ENCODE measurements around the gene FYN.
"Not testable (repeated sequence)": the region's sequence is repeated elsewhere in the genome, so short reads cannot be mapped to it uniquely, and the experiment has no call there.

The FYN gene

GRCh38 chr6:111838749-111839484 lies 34.3 kb downstream of the FYN start:
- in situ Hi-C loops (cut with MboI; ENCODE audit: low pct_unique_long_range_greater_than_20kb, low sequenced_read_pairs), result no loop called here
- DNase-seq, result no peak

DNA sequence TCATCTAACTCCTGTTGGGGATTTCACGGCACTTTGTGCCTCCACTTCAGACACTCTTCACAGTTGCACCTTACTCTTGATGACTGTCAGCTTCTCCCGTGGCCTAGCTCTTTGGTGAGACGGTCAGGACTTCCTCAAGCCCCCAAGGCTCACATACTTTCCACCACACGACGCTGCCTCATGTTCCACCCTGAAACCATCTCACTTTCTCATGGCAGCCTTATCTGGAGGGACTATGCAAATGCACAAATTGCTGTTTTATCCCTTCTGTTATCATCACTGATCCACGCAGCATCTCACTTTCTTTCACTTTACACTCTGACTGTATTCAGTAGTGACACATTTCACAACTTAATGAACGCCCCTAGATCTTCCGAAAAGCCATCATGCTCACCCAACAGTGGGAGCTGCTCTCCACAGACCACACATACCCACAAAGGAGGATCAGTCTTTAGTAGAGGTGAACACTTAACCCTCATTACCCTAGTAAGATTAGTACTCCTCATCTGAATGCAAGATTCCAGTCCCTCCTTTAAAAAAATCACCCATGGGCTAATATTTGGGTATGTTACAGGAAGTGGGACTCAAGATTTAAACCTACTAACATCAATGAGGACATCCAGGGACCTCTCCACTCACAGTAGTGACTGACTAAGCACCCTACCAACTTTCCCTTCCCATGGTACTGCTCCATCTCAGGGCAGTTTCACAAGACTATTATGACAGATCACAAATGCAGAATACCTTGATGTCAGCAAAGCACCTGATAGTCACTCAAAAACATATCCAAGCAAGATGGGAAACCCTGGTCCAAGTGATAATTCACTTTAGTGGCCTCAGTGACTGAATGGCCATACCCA lies 35.4 kb downstream of the FYN start:
- in situ Hi-C loops (cut with MboI; ENCODE audit: low pct_unique_long_range_greater_than_20kb, low sequenced_read_pairs), result no loop called here
- DNase-seq, result no peak

- in situ Hi-C loops (cut with MboI; ENCODE audit: low pct_unique_long_range_greater_than_20kb, low sequenced_read_pairs), result no loop called here
Observed at GRCh38 chr6:111837007-111837406, 36.2 kb downstream of the FYN start.

GRCh38 chr6:111835807-111836206 lies 37.4 kb downstream of the FYN start:
- DNase-seq, result no peak
- in situ Hi-C loops (cut with MboI; ENCODE audit: low pct_unique_long_range_greater_than_20kb, low sequenced_read_pairs), result no loop called here

More at GRCh38 chr6:111837007-111837406, 36.2 kb downstream of the FYN start:
- DNase-seq, result no peak

- in situ Hi-C loops (cut with MboI; ENCODE audit: low pct_unique_long_range_greater_than_20kb, low sequenced_read_pairs); DNase-seq: not testable (repeated sequence)
Observed at GRCh38 chr6:111835398-111835797, 37.9 kb downstream of the FYN start.

GRCh38 chr6:111834356-111834755 lies 38.9 kb downstream of the FYN start:
- in situ Hi-C loops (cut with MboI; ENCODE audit: low pct_unique_long_range_greater_than_20kb, low sequenced_read_pairs), result no loop called here
- DNase-seq, result no peak

GRCh38 chr6:111832833-111833418 lies 40.3 kb downstream of the FYN start:
- no peak for DNase-seq
- in situ Hi-C loops (cut with MboI; ENCODE audit: low pct_unique_long_range_greater_than_20kb, low sequenced_read_pairs), result no loop called here

- in situ Hi-C loops (cut with MboI; ENCODE audit: low pct_unique_long_range_greater_than_20kb, low sequenced_read_pairs), result no loop called here
- no peak for DNase-seq
Observed at GRCh38 chr6:111831408-111831807, 41.8 kb downstream of the FYN start.

DNA sequence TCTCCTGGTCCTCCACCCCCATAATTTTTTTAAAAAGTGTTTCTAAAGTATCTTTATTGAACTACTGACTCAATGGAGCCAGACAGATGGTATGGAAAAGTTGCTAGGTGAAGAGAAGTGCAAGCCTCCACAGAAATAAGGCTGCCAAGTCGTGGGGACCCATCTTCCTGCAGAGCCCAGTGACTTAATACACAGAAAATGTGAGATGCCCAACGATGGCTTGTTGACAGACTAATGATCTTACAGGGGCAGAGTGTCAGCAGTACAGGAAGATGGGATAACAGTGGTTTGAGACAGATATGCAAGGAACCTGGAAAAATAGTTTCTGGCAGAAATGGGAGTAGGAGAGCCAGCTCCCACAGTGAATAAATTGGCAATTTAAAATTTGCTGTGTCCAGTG lies 43.3 kb downstream of the FYN start:
- DNase-seq, result no peak
- in situ Hi-C loops (cut with MboI; ENCODE audit: low pct_unique_long_range_greater_than_20kb, low sequenced_read_pairs), result no loop called here

GRCh38 chr6:111829581-111829980 lies 43.7 kb downstream of the FYN start:
- in situ Hi-C loops (cut with MboI; ENCODE audit: low pct_unique_long_range_greater_than_20kb, low sequenced_read_pairs), result no loop called here
- DNase-seq, result no peak

DNA sequence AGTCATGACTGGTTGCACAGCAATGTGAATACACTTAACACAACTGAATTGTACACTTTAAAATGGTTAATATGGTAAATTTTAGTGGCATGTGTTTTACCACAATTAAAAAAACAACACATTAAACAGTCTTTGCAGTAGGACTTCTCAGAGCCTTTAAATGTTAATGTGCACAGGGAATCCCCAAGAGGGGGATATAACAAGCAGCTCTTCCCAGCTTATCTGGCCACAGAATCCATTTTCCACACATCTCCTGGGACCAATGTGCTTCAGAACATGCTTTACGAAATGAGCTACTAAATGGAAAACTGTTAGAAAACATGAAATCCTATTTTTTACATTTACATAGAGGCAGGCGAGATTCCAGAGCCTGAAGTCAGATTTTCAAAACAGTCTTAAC lies 44.4 kb downstream of the FYN start:
- in situ Hi-C loops (cut with MboI; ENCODE audit: low pct_unique_long_range_greater_than_20kb, low sequenced_read_pairs), result no loop called here
- DNase-seq, result no peak

GRCh38 chr6:111825439-111826086 lies 47.7 kb downstream of the FYN start:
- DNase-seq, result no peak
- in situ Hi-C loops (cut with MboI; ENCODE audit: low pct_unique_long_range_greater_than_20kb, low sequenced_read_pairs), result no loop called here

- in situ Hi-C loops (cut with MboI; ENCODE audit: low pct_unique_long_range_greater_than_20kb, low sequenced_read_pairs), result no loop called here
- no peak for DNase-seq
Observed at GRCh38 chr6:111824608-111825337, 48.5 kb downstream of the FYN start.

DNA sequence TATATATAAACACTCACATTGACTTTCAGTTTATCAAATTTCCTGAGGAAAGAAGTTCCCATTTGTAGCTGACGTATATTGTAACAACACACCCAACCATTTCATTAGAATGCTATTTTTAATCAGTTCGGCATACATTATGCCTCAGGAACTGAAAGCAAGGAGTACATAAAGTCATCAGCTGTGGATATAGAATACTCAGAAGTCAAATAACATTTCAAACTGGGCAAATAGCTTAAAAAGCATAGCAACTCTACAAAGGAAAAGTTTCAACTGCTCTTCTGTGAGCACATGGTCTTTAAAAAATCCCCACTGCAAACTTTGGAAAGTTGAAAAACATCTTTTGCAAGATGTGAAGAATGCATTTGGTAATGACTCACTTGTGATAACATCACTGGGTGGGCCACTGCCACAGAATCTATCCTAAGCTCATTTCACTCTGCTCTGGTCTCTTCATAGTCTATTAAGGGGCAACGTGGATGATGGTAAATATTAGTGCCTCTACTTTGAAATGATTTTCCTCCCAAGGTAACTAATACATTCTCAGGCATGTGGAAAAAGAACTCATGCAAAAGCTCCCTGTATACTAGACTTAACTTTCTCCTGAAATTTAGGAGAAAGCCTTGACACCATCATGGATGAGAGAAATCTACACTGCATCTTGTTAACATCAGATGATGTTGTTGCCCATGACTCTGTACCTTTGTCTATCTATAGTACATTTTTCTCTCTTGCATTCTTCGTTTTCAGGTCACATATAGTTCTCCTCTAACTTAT lies 49.2 kb downstream of the FYN start:
- in situ Hi-C loops (cut with MboI; ENCODE audit: low pct_unique_long_range_greater_than_20kb, low sequenced_read_pairs), result no loop called here
- no peak for DNase-seq

- in situ Hi-C loops (cut with MboI; ENCODE audit: low pct_unique_long_range_greater_than_20kb, low sequenced_read_pairs), result no loop called here
- no peak for DNase-seq
Observed at GRCh38 chr6:111823012-111823411, 50.2 kb downstream of the FYN start.

DNA sequence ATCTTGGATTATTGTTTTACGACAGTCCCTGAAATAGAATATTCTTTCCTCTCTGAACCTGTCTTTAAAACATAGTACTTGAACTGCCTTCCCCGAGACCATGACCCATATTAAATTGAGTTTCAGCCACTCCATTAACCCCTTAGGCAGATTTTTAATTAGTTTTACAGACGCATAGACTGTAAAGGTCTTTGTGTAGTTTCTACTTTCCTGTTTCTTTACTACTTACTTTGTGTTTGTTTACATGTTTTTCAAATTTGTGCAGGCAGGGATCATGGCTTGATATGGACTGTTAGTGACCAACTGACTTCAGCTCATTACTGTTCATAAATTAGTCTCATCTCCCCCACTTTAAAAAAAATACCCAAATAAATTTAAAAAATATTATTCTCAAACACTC lies 53.8 kb downstream of the FYN start:
- in situ Hi-C loops (cut with MboI; ENCODE audit: low pct_unique_long_range_greater_than_20kb, low sequenced_read_pairs), result no loop called here
- DNase-seq, result no peak

DNA sequence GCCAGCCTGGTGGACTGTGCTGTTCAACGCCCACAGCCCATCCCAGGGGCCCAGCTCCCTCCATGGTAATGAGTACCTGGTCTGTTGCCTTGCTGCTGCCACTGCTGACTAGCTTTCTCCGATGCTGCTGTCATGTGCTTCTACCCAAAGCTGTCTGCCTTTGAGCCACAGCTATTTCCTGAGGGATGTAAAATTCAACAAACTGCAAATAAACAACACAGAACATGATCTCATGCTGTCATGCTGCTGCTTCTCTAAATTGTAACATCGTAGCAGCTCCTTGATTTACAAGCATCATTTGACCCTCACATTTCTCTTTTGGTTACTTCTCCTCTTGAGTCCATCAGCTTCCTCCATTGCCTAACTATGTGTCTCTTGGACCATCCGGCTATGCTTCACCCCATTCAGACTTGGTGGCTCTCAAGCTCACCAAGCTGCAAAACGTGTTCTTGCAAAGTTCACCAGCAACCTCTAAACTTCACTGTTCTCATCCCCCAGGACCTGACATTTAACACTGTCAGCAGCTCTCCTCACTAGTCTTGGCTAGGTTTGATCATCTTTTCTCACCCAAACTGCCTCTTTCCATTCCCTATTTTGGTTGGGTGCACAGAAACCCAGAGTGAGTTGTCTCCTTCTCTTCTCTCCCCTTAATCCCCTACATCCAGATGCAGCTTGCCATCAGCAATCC lies 54.6 kb downstream of the FYN start:
- in situ Hi-C loops (cut with MboI; ENCODE audit: low pct_unique_long_range_greater_than_20kb, low sequenced_read_pairs), result no loop called here
- no peak for DNase-seq
